ENCODE results near the gene BRD1. TPM values are rescaled to one million over a fixed set of nuclear protein-coding genes. Genes with fewer than 3 reads are reported as not detected.

BRD1 gene
- total RNA-seq, 1 donor from 2014 or later, result 32.4 TPM

- no peak overlapping the region for H3K9ac ChIP-seq (ENCODE audit: low read length)
- no peak for FAIRE-seq
- Mint-ChIP-seq H3K4me1 (ENCODE audit: low read depth, unreplicated experiment) (peaks cover 20% of the 10 kb centered on the region), H3K9me3 (ENCODE audit: unreplicated experiment) (no peaks in the 10 kb centered on the region), H3K4me3 (ENCODE audit: unreplicated experiment) (no peak overlapping the region), H3K27ac (ENCODE audit: unreplicated experiment) (no peak overlapping the region), H3K36me3 (ENCODE audit: low read depth, unreplicated experiment) (peaks cover 15% of the 10 kb centered on the region), H3K27me3 (ENCODE audit: low read depth, unreplicated experiment) (no peaks in the 10 kb centered on the region)
- H3K4me2 ChIP-seq (ENCODE audit: low read length), result no peak overlapping the region
- H3K36me3 ChIP-seq (ENCODE audit: insufficient read depth, low read length), result peaks cover 4% of the 10 kb centered on the region
- no peaks in the 10 kb centered on the region for H3K27me3 ChIP-seq (ENCODE audit: insufficient read depth, low read length)
- H3K9me3 ChIP-seq (ENCODE audit: insufficient read depth, low read depth, low read length), result no peaks in the 10 kb centered on the region
- H3K27ac ChIP-seq (ENCODE audit: low read depth, low read length), result no peak overlapping the region
- H3K4me1 ChIP-seq (ENCODE audit: insufficient read depth, low read length), result peaks cover 10% of the 10 kb centered on the region
- H3K79me2 ChIP-seq (ENCODE audit: insufficient read depth, low read length), result peaks cover 100% of the 10 kb centered on the region
- DNase-seq (ENCODE audit: low read depth), result peak; percentile 32
- no peak for TF ChIP-seq CTCF (IDR thresholded peaks at IDR 0.05; ENCODE audit: insufficient read depth, low read depth, low read length)
- TF ChIP-seq EZH2 (IDR thresholded peaks at IDR 0.05; ENCODE audit: insufficient read depth, low read length), result no peak
- no peak overlapping the region for H3K4me3 ChIP-seq (ENCODE audit: insufficient read depth, low read depth, low read length)
- H2AFZ ChIP-seq (ENCODE audit: low read depth, low read length), result no peak overlapping the region
- H4K20me1 ChIP-seq (ENCODE audit: insufficient read depth, low read length), result peaks cover 98% of the 10 kb centered on the region
These were observed 17.2 kb downstream of the BRD1 start for GRCh38 chr22:49810363-49811019.

- TF ChIP-seq EZH2 (IDR thresholded peaks at IDR 0.05; ENCODE audit: insufficient read depth, low read length), result no peak
- TF ChIP-seq CTCF (IDR thresholded peaks at IDR 0.05; ENCODE audit: insufficient read depth, low read depth, low read length), result no peak
- Histone ChIP-seq H4K20me1 (ENCODE audit: insufficient read depth, low read length) (peaks cover 98% of the 10 kb centered on the region), H3K9ac (ENCODE audit: low read length) (no peak overlapping the region), H3K9me3 (ENCODE audit: insufficient read depth, low read depth, low read length) (no peaks in the 10 kb centered on the region), H3K4me3 (ENCODE audit: insufficient read depth, low read depth, low read length) (no peak overlapping the region), H2AFZ (ENCODE audit: low read depth, low read length) (no peak overlapping the region), H3K4me1 (ENCODE audit: insufficient read depth, low read length) (peaks cover 8% of the 10 kb centered on the region), H3K4me2 (ENCODE audit: low read length) (no peak overlapping the region), H3K27me3 (ENCODE audit: insufficient read depth, low read length) (no peaks in the 10 kb centered on the region), H3K27ac (ENCODE audit: low read depth, low read length) (no peak overlapping the region), H3K36me3 (ENCODE audit: insufficient read depth, low read length) (no peaks in the 10 kb centered on the region), H3K79me2 (ENCODE audit: insufficient read depth, low read length) (peaks cover 100% of the 10 kb centered on the region)
- H3K9me3 Mint-ChIP-seq (ENCODE audit: unreplicated experiment), result no peaks in the 10 kb centered on the region
- peaks cover 16% of the 10 kb centered on the region for H3K4me1 Mint-ChIP-seq (ENCODE audit: low read depth, unreplicated experiment)
- FAIRE-seq, result no peak
- no peaks in the 10 kb centered on the region for H3K27me3 Mint-ChIP-seq (ENCODE audit: low read depth, unreplicated experiment)
- DNase-seq (ENCODE audit: low read depth), result peak; percentile 14
- peaks cover 12% of the 10 kb centered on the region for H3K36me3 Mint-ChIP-seq (ENCODE audit: low read depth, unreplicated experiment)
- H3K27ac Mint-ChIP-seq (ENCODE audit: unreplicated experiment), result no peak overlapping the region
- no peak overlapping the region for H3K4me3 Mint-ChIP-seq (ENCODE audit: unreplicated experiment)
These were observed 19.6 kb downstream of the BRD1 start for GRCh38 chr22:49807780-49808708.

Measured in astrocyte (in vitro differentiated cells and primary cell).